HepG2 (cell line): ENCODE results near the gene WDR70. TPM values are rescaled to one million over a fixed set of nuclear protein-coding genes. Genes with fewer than 3 reads are reported as not detected.

Source experiments
- ATAC-seq: fragments of 200-7000 bp; cut with Tn5 transposase; 3 replicates; pipeline ENCODE4 v1.9.1; 2020; ENCODE audit warnings: mild to moderate bottlenecking, moderate library complexity
- BruUV-seq: library from RNA; stranded (reverse); fragments of 400-500 nt; replicated peaks from 2 replicates; lab custom pipeline; 2021; lab: Mats Ljungman, UMichigan
- CTCF ChIA-PET: fragments of 300-600 bp; formaldehyde crosslinking; extraction: SDS; loops from one replicate; lab custom pipeline; 2021; ENCODE audit warnings: low total read pairs, inconsistent platforms, low intra/inter-chr PET ratio; lab: Yijun Ruan, JAX
- POLR2A ChIA-PET: fragments of 350-600 bp; sonication (Branson Sonifier 250); formaldehyde crosslinking; loops from one replicate; lab custom pipeline; 2020; ENCODE audit warnings: antibody characterized with exemption, inconsistent platforms; lab: Yijun Ruan, JAX
- DNase-seq: peaks from one replicate; pipeline ENCODE4 v3.0.0-alpha.2; 2015; ENCODE audit warnings: low spot score
- FAIRE-seq: peaks from 3 replicates; lab custom pipeline; 2011; peaks lifted over from hg19 to GRCh38; lab: Jason Lieb, UNC
- H2AFZ ChIP-seq: one replicate; pipeline ENCODE4 v1.6.1; 2011; ENCODE audit warnings: low read length, inconsistent platforms
- H3K27ac ChIP-seq: fragments of 300-600 bp; 3 replicates; pipeline ENCODE4 v1.8.0; 2011; ENCODE audit warnings: mixed run types, mild to moderate bottlenecking, mixed read lengths, low read length, inconsistent platforms; ENCODE audit not compliant: insufficient read depth; ENCODE audit errors: extremely low read length
- H3K27me3 ChIP-seq, 2 experiments: fragments of 200-600 bp in 1 of 2; 2 replicates in 1 of 2; 3 replicates in 1 of 2; pipeline versions ENCODE4 v1.6.0 to v1.8.0; 2011; ENCODE audit warnings: low read length in 2 of 2, mild to moderate bottlenecking in 2 of 2, moderate library complexity in 2 of 2, inconsistent platforms in 1 of 2; ENCODE audit not compliant: insufficient read depth in 2 of 2, control insufficient read depth in 1 of 2
- H3K36me3 ChIP-seq, 2 experiments: fragments of 200-600 bp in 1 of 2; replicated peaks in 1 of 2; 2 replicates in 1 of 2; 3 replicates in 1 of 2; pipeline versions ENCODE4 v1.5.1 to v1.8.0; 2011; ENCODE audit warnings: low read length in 2 of 2, inconsistent platforms in 1 of 2; ENCODE audit not compliant: insufficient read depth in 2 of 2, control insufficient read depth in 1 of 2
- H3K4me1 ChIP-seq: 2 replicates; pipeline ENCODE4 v1.5.1; 2012; ENCODE audit warnings: low read length, inconsistent platforms; ENCODE audit not compliant: insufficient read depth
- H3K4me2 ChIP-seq: 2 replicates; pipeline ENCODE4 v1.6.0; 2011; ENCODE audit warnings: low read depth, low read length, inconsistent platforms
- H3K4me3 ChIP-seq, 3 experiments: fragments of 200-600 bp in 1 of 3; sonication (generic), shearing (Covaris generic) in 1 of 3; replicated peaks in 1 of 3; 2 replicates each; pipeline ENCODE4 v1.5.1; 2011 to 2016; ENCODE audit warnings: low read length in 3 of 3, inconsistent platforms in 2 of 3, low read depth in 2 of 3, mild to moderate bottlenecking in 2 of 3, control low read depth in 1 of 3, mixed read lengths in 1 of 3; ENCODE audit not compliant: insufficient read depth in 1 of 3
- H3K79me2 ChIP-seq: one replicate; pipeline ENCODE4 v1.6.1; 2011; ENCODE audit warnings: low read length, inconsistent platforms; ENCODE audit not compliant: insufficient read depth
- H3K9ac ChIP-seq: 2 replicates; pipeline ENCODE4 v1.6.0; 2011; ENCODE audit warnings: mild to moderate bottlenecking, low read depth, low read length, inconsistent platforms; ENCODE audit not compliant: insufficient read depth
- H3K9me3 ChIP-seq: 2 replicates; pipeline ENCODE4 v1.5.1; 2012; ENCODE audit warnings: mild to moderate bottlenecking, low read length
- H4K20me1 ChIP-seq: 2 replicates; pipeline ENCODE4 v1.6.0; 2011; ENCODE audit warnings: inconsistent platforms, mild to moderate bottlenecking, low read length, moderate library complexity; ENCODE audit not compliant: insufficient read depth
- AFF4 ChIP-seq: sonication (generic); formaldehyde crosslinking; IDR thresholded peaks from 2 replicates; pipeline ENCODE4 v1.4.0; 2020; ENCODE audit warnings: missing genetic modification reagents
- CCDC6 ChIP-seq: sonication (generic); formaldehyde crosslinking; IDR thresholded peaks from 2 replicates; pipeline ENCODE4 v1.8.1; 2022; ENCODE audit warnings: mild to moderate bottlenecking, missing genetic modification reagents, moderate library complexity
- DMTF1 ChIP-seq: sonication (generic); formaldehyde crosslinking; IDR thresholded peaks from 2 replicates; pipeline ENCODE4 v1.4.0; 2020; ENCODE audit warnings: mild to moderate bottlenecking, missing genetic modification reagents
- DR1 ChIP-seq: sonication (generic); formaldehyde crosslinking; IDR thresholded peaks from 2 replicates; pipeline ENCODE4 v1.8.0; 2021; ENCODE audit warnings: mild to moderate bottlenecking, missing genetic modification reagents, inconsistent platforms
- HCFC1 ChIP-seq: fragments of 150-350 bp; IDR thresholded peaks from 2 replicates; pipeline ENCODE4 v1.6.1; 2014; ENCODE audit warnings: low read depth, low read length
- KDM3A ChIP-seq: IDR thresholded peaks from 2 replicates; pipeline ENCODE4 v1.6.1; 2018; ENCODE audit warnings: low read depth, missing compliant biosample characterization
- KLF13 ChIP-seq: sonication (generic); formaldehyde crosslinking; IDR thresholded peaks from 2 replicates; pipeline ENCODE4 v1.4.0; 2020; ENCODE audit warnings: mild to moderate bottlenecking, missing genetic modification reagents
- KMT2B ChIP-seq: IDR thresholded peaks from 2 replicates; pipeline ENCODE4 v1.6.1; 2016; ENCODE audit warnings: missing genetic modification reagents, missing compliant biosample characterization
- MAFG ChIP-seq: sonication (generic); formaldehyde crosslinking; IDR thresholded peaks from 2 replicates; pipeline ENCODE4 v1.5.1; 2020; ENCODE audit warnings: mild to moderate bottlenecking, missing genetic modification reagents
- MBD4 ChIP-seq: IDR thresholded peaks from 2 replicates; pipeline ENCODE4 v1.6.1; 2012; ENCODE audit warnings: low read length, inconsistent platforms, borderline replicate concordance
- PHF20 ChIP-seq: sonication (generic); formaldehyde crosslinking; IDR thresholded peaks from 2 replicates; pipeline ENCODE4 v1.5.0; 2020; ENCODE audit warnings: mild to moderate bottlenecking, missing genetic modification reagents
- RORA ChIP-seq: sonication (generic); formaldehyde crosslinking; IDR thresholded peaks from 2 replicates; pipeline ENCODE4 v1.5.0; 2020; ENCODE audit warnings: mild to moderate bottlenecking, missing genetic modification reagents, moderate library complexity
- WGBS: methylation state at CpG from one replicate; pipeline ENCODE4 v1.1.6; 2017; ENCODE audit warnings: low lambda C conversion rate; 5-methylcytosine and 5-hydroxymethylcytosine counted together
- in situ Hi-C: cut with HindIII; loops from 2 replicates; pipeline ENCODE4 v1.10.0; 2017; ENCODE audit warnings: low pct_unique_long_range_greater_than_20kb; ENCODE audit not compliant: extremely low pct_ligation_motif_present
- intact Hi-C: fragments of 100-400 bp; cut with micrococcal nuclease; formaldehyde crosslinking; loops from one replicate; pipeline ENCODE4 v1.10.0; 2022; ENCODE audit not compliant: unreplicated experiment
- polyA plus RNA-seq, 8 experiments: library from polyadenylated mRNA; depleted of rRNA in 3 of 8; stranded (reverse) in 7 of 8; unstranded in 1 of 8; fragments of >200 nt; fragmentation: Illumina TruSeq in 4 of 8; extraction: Trizol in 4 of 8; gene quantifications; 2 replicates each; pipeline versions ENCODE4 v1.2.1 to v1.2.3, GENCODE V29; 2011 to 2016; ENCODE audit warnings: low read depth in 4 of 8, missing spikeins in 1 of 8, mixed read lengths in 1 of 8; ENCODE audit not compliant: insufficient read depth in 1 of 8
- total RNA-seq, 5 experiments: library from RNA; depleted of rRNA; stranded (reverse); fragments of >200 nt; fragmentation: Illumina TruSeq; extraction: Trizol; gene quantifications; 2 replicates each; pipeline ENCODE4 v1.2.3, GENCODE V29; 2016; ENCODE audit warnings: low read depth in 1 of 5

Gene WDR70
- total and polyA plus RNA-seq, 2 of the 13 experiments (the other 11 are each of a cell fraction or from before 2014, with no cell fraction given), result 14.6 to 30.6 TPM

- no peak for ATAC-seq
- Histone ChIP-seq H3K27ac (no peak overlapping the region), H3K9me3 (no peaks in the 10 kb centered on the region), H3K79me2 (no peaks in the 10 kb centered on the region)
- DNase-seq, result no peak
- WGBS, result 89% methylated on average over 3 of the region's 3 CpGs
- TF ChIP-seq MAFG (CRISPR knock-in tag) (no peak), CCDC6 (CRISPR knock-in tag) (no peak), HCFC1 (no peak), MBD4 (no peak), KDM3A (CRISPR knock-in tag) (no peak), KLF13 (no peak), RORA (CRISPR knock-in tag) (no peak), KMT2B (CRISPR knock-in tag) (no peak), PHF20 (CRISPR knock-in tag) (no peak), DR1 (CRISPR knock-in tag) (no peak), AFF4 (CRISPR knock-in tag) (no peak), DMTF1 (CRISPR knock-in tag) (no peak)
- TF ChIP-seq, all 625 proteins: peak for 0
- intact Hi-C loops, result no loop called here
- FAIRE-seq, result no peak
- H4K20me1 ChIP-seq, result no peaks in the 10 kb centered on the region
- peaks cover under 1 to 29% of the 10 kb centered on the region in 2 experiments; a peak in 4 of 5 replicates for H3K36me3 ChIP-seq
- in situ Hi-C loops, result no loop called here
- H3K9ac ChIP-seq, result no peak overlapping the region
- H3K27me3 ChIP-seq, result no peaks in the 10 kb centered on the region
- ChIA-PET POLR2A (no interaction called here), CTCF (no interaction called here)
- no TSS peak for BruUV-seq
- H2AFZ ChIP-seq, result no peak overlapping the region
- no peak overlapping the region for H3K4me3 ChIP-seq
- peaks cover 6% of the 10 kb centered on the region; the same call in 1 of the 2 replicates for H3K4me1 ChIP-seq
- H3K4me2 ChIP-seq, result no peak overlapping the region
Measured at GRCh38 chr5:37391591-37391990, 12.5 kb downstream of the WDR70 start.
